Peyer's patch (tissue), 4 donors: ENCODE results near the gene PIKFYVE.

Experiments
- POLR2A ChIP-seq, 2 donors: fragments of 450-650 bp; IDR thresholded peaks; one replicate each; pipeline ENCODE4 v1.5.1; 2017; ENCODE audit warnings: antibody characterized with exemption in 2 of 2, mild to moderate bottlenecking in 2 of 2, moderate library complexity in 2 of 2
- TF ChIP-seq, protein P1 (sequence below), 6 experiments: fragments of 450-650 bp in 4 of 6; fragments of 200-600 bp in 2 of 6; sonication (generic) in 1 of 6; IDR thresholded peaks; one replicate each; pipeline ENCODE4 v1.5.1; 2017 to 2019; ENCODE audit warnings: antibody characterized with exemption in 6 of 6, mild to moderate bottlenecking in 3 of 6, moderate library complexity in 1 of 6

DNA sequence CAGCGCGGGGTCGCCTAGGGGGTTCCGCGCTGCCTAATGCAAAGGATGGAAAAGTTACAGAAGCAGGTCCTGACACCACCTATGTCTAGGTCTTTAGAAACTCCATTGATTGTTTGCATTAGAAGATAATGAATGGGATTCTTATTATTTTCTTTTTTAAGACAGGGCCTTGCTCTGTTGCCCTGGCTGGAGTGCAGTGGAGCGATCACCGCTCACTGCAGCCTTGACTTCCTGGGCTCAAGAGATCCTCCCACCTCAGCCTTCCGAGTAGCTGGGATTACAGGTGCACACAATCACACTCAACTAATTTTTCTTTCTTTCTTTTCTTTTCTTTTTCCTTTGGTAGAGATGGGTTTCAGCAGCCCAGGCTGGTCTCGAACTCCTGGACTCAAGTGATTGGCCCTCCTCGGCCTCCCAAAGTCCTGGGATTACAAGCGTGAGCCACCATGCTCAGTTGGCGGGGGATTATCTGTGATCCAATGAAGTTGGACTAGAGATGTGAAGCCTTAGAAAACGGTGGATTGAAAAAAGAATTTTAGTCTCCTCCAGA lies 10.4 kb upstream of the PIKFYVE start:
- TF ChIP-seq, protein P1, sequence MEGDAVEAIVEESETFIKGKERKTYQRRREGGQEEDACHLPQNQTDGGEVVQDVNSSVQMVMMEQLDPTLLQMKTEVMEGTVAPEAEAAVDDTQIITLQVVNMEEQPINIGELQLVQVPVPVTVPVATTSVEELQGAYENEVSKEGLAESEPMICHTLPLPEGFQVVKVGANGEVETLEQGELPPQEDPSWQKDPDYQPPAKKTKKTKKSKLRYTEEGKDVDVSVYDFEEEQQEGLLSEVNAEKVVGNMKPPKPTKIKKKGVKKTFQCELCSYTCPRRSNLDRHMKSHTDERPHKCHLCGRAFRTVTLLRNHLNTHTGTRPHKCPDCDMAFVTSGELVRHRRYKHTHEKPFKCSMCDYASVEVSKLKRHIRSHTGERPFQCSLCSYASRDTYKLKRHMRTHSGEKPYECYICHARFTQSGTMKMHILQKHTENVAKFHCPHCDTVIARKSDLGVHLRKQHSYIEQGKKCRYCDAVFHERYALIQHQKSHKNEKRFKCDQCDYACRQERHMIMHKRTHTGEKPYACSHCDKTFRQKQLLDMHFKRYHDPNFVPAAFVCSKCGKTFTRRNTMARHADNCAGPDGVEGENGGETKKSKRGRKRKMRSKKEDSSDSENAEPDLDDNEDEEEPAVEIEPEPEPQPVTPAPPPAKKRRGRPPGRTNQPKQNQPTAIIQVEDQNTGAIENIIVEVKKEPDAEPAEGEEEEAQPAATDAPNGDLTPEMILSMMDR (IDR thresholded peaks at IDR 0.05): no peak
- TF ChIP-seq POLR2A (IDR thresholded peaks at IDR 0.05): no peak
